Upper lobe of left lung (tissue), 6 donors: ENCODE data around the gene PEX11G. TPM values are rescaled to one million over a fixed set of nuclear protein-coding genes. Genes with fewer than 3 reads are reported as not detected.
A peak's percentile ranks its signal among the peaks of the same experiment; 100 is the strongest.

Experiments
- ATAC-seq, 2 donors: fragments of 200-7000 bp; cut with Tn5 transposase; one replicate each; pipeline ENCODE4 v1.9.1; 2022; ENCODE audit warnings: mild to moderate bottlenecking in 2 of 2, moderate library complexity in 2 of 2; ENCODE audit not compliant: low FRiP score in 2 of 2
- DNase-seq, 2 donors: peaks; one replicate each; pipeline ENCODE4 v3.0.0-alpha.2; 2019 to 2020
- H3K27ac ChIP-seq, 4 donors: fragments of 200-600 bp; sonication (generic); one replicate each; pipeline ENCODE4 v1.5.1; 2016 to 2019
- H3K27me3 ChIP-seq, 4 donors: fragments of 200-600 bp; sonication (generic); one replicate each; pipeline ENCODE4 v1.5.1; 2017 to 2019
- H3K36me3 ChIP-seq, 4 donors: fragments of 200-600 bp; sonication (generic); one replicate each; pipeline ENCODE4 v1.5.1; 2016 to 2019
- H3K4me1 ChIP-seq, 4 donors: fragments of 200-600 bp; sonication (generic); one replicate each; pipeline ENCODE4 v1.5.1; 2018 to 2019
- H3K4me3 ChIP-seq, 4 donors: fragments of 200-600 bp; sonication (generic); one replicate each; pipeline ENCODE4 v1.5.1; 2017 to 2019; ENCODE audit warnings: mild to moderate bottlenecking in 2 of 4, moderate library complexity in 1 of 4
- H3K9me3 ChIP-seq, 4 donors: fragments of 200-600 bp; sonication (generic); one replicate each; pipeline ENCODE4 v1.5.1; 2018 to 2019
- EP300 ChIP-seq, 4 donors: sonication (generic); formaldehyde crosslinking; IDR thresholded peaks; one replicate each; pipeline ENCODE4 v1.5.1; 2017; ENCODE audit warnings: antibody characterized with exemption in 4 of 4, control low read depth in 2 of 4
- POLR2A ChIP-seq, 4 donors: fragments of 450-650 bp; IDR thresholded peaks; one replicate each; pipeline ENCODE4 v1.5.1; 2016 to 2017; ENCODE audit warnings: antibody characterized with exemption in 4 of 4, mild to moderate bottlenecking in 2 of 4
- POLR2AphosphoS5 ChIP-seq, 2 donors: sonication (generic); formaldehyde crosslinking; IDR thresholded peaks; one replicate each; pipeline ENCODE4 v1.5.1; 2017; ENCODE audit warnings: antibody characterized with exemption in 2 of 2
- WGBS, 2 donors: methylation state at CpG; one replicate each; pipeline ENCODE4 v1.1.5; 2017 to 2018; 5-methylcytosine and 5-hydroxymethylcytosine counted together
- total RNA-seq, 6 donors: library from RNA; depleted of rRNA in 4 of 6; stranded (reverse); fragments of >200 nt in 4 of 6; gene quantifications; one replicate each; pipeline versions ENCODE4 v1.1.0 to v1.2.1, GENCODE V29; 2016 to 2021
- TF ChIP-seq, protein P1 (sequence below), 6 experiments: fragments of 450-650 bp in 4 of 6; fragments of 200-600 bp in 2 of 6; sonication (generic) in 2 of 6; IDR thresholded peaks; one replicate each; pipeline ENCODE4 v1.5.1; 2016 to 2019; ENCODE audit warnings: antibody characterized with exemption in 6 of 6
- donor health status: DM: no; HTN: no; CAD: no; lungs with moderate emphysema.
- donor health status: DM: no; HTN: yes; CAD: no; lungs with severe emphysema.

Gene PEX11G
- total RNA-seq, 6 donors from 2014 or later, result 2.3 to 9.1 (median 5.4) TPM

- H3K36me3 ChIP-seq, result peaks cover 2 to 50% (median 30%) of the 10 kb centered on the region in 4 donors
- WGBS, 2 donors, result 1 to 2% methylated on average over 21 to 29 of the region's 41 CpGs
- DNase-seq, result peak; percentile 85 to 96
- TF ChIP-seq, protein P1, sequence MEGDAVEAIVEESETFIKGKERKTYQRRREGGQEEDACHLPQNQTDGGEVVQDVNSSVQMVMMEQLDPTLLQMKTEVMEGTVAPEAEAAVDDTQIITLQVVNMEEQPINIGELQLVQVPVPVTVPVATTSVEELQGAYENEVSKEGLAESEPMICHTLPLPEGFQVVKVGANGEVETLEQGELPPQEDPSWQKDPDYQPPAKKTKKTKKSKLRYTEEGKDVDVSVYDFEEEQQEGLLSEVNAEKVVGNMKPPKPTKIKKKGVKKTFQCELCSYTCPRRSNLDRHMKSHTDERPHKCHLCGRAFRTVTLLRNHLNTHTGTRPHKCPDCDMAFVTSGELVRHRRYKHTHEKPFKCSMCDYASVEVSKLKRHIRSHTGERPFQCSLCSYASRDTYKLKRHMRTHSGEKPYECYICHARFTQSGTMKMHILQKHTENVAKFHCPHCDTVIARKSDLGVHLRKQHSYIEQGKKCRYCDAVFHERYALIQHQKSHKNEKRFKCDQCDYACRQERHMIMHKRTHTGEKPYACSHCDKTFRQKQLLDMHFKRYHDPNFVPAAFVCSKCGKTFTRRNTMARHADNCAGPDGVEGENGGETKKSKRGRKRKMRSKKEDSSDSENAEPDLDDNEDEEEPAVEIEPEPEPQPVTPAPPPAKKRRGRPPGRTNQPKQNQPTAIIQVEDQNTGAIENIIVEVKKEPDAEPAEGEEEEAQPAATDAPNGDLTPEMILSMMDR (IDR thresholded peaks at IDR 0.05), result no peak
- TF ChIP-seq EP300 (IDR thresholded peaks at IDR 0.05) (peak in 1 of 4 donors; percentile 43), POLR2AphosphoS5 (IDR thresholded peaks at IDR 0.05) (peak; percentile 68 to 92), POLR2A (IDR thresholded peaks at IDR 0.05) (peak in 1 of 4 donors; percentile 57)
- H3K4me1 ChIP-seq, result peaks cover 13 to 28% (median 19%) of the 10 kb centered on the region in 4 donors
- H3K27me3 ChIP-seq, result no peaks in the 10 kb centered on the region
- no peaks in the 10 kb centered on the region for H3K9me3 ChIP-seq
- peak; percentile 87 to 88 for ATAC-seq
- peak overlapping the region; percentile 51 to 94 (median 76) for H3K4me3 ChIP-seq
- peak overlapping the region; percentile 91 to 98 (median 95) for H3K27ac ChIP-seq
Measured at GRCh38 chr19:7533925-7534480, 45.2 kb upstream of the PEX11G start.

GRCh38 chr19:7533281-7533885 is 44.5 kb upstream of the PEX11G start:
- H3K4me1 ChIP-seq, result peaks cover 13 to 28% (median 19%) of the 10 kb centered on the region in 4 donors
- 30 to 37% methylated on average over 26 to 27 of the region's 30 CpGs for WGBS, 2 donors
- DNase-seq (peak; percentile 43 to 91), ATAC-seq (peak in 1 of 2 donors; percentile 42)
- no peak for TF ChIP-seq EP300 (IDR thresholded peaks at IDR 0.05)
- TF ChIP-seq, protein P1 (IDR thresholded peaks at IDR 0.05), result no peak
- no peak for TF ChIP-seq POLR2AphosphoS5 (IDR thresholded peaks at IDR 0.05)
- TF ChIP-seq POLR2A (IDR thresholded peaks at IDR 0.05), result no peak
- no peaks in the 10 kb centered on the region for H3K9me3 ChIP-seq
- H3K27ac ChIP-seq, result peak overlapping the region; percentile 91 to 98 (median 95)
- H3K27me3 ChIP-seq, result no peaks in the 10 kb centered on the region
- peaks cover 5 to 50% (median 33%) of the 10 kb centered on the region in 4 donors for H3K36me3 ChIP-seq
- peak overlapping the region; percentile 22 to 94 (median 76) for H3K4me3 ChIP-seq

GRCh38 chr19:7529610-7530490 is 41.0 kb upstream of the PEX11G start:
- TF ChIP-seq, protein P1 (IDR thresholded peaks at IDR 0.05), result no peak
- no peak for TF ChIP-seq EP300 (IDR thresholded peaks at IDR 0.05)
- ATAC-seq (no peak), DNase-seq (no peak)
- Histone ChIP-seq H3K9me3 (no peaks in the 10 kb centered on the region), H3K36me3 (peaks cover 7 to 65% (median 53%) of the 10 kb centered on the region in 4 donors), H3K27me3 (no peaks in the 10 kb centered on the region), H3K4me1 (peaks cover 6 to 15% (median 11%) of the 10 kb centered on the region in 4 donors), H3K4me3 (no peak overlapping the region), H3K27ac (no peak overlapping the region)
- whole genome bisulfite sequencing, 2 donors, result 96 to 97% methylated on average over 20 to 27 of the region's 33 CpGs

- DNase-seq, result no peak
- Histone ChIP-seq H3K27me3 (no peaks in the 10 kb centered on the region), H3K4me1 (peaks cover 6 to 19% (median 9%) of the 10 kb centered on the region in 4 donors), H3K27ac (no peak overlapping the region), H3K4me3 (no peak overlapping the region), H3K9me3 (no peaks in the 10 kb centered on the region), H3K36me3 (peaks cover 7 to 67% (median 54%) of the 10 kb centered on the region in 4 donors)
- 90% methylated on average over 12 to 15 of the region's 15 CpGs for WGBS, 2 donors
- no peak for TF ChIP-seq POLR2AphosphoS5 (IDR thresholded peaks at IDR 0.05)
- TF ChIP-seq, protein P1 (IDR thresholded peaks at IDR 0.05), result no peak
- no peak for TF ChIP-seq POLR2A (IDR thresholded peaks at IDR 0.05)
- no peak for TF ChIP-seq EP300 (IDR thresholded peaks at IDR 0.05)
- no peak for ATAC-seq
Measured at GRCh38 chr19:7529246-7529600, 40.4 kb upstream of the PEX11G start.
